Fibroblast of peridontal ligament (primary cell): ENCODE results near the gene RYR2.

Experiments used
- DNase-seq: peaks from one replicate; pipeline ENCODE4 v3.0.0-alpha.2; 2010; ENCODE audit errors: extremely low read depth

RYR2 gene

DNA sequence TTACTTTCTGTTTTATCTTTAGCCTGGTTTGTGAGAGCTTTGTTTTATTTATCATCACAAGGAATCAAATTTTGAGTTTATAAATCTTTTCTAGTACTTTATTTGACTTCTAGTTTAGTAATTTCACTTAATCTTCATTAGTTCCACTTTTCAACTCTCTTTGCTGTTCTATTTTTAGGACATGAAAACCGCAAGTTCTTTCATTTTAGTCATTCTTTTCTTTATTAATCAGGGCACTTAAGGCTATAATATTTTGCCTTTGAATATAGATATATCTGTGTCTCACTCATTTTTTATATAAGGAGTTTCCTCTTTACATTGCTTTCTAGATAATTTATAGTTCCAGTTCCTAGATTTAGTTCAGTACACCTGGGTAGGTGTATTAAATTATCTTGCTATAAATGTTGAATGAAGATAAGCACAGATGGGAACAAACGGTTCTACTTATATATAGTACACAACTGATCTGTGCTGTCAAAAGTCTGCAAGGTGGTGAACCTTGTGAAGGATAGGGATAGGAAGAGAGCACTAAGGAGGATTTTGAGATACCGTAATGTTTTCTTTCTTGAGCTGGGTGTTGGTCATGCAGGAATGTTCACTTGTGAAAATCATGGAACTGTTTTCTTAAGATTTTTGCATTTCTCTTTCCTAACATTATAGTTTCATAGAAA is 402.3 kb downstream of the RYR2 start:
- DNase-seq = no peak

DNA sequence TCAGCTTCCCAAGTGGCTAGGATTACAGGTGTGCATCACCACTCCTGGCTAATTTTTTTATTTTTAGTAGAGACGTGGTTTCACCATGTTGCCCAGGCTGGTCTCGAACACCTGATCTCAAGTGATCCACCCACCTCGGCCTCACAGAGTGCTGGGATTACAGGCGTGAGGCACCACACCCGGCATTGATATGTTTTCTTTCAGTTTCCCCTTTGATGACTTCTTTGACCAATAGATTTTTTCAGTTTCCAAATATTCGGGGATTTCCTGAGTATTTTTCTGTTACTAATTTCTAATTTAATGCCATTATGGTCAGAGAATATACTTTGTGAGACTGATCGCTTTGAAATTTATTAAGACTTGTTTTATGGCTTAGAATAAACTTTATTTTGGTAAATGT is 406.1 kb downstream of the RYR2 start:
- no peak for DNase-seq

DNA sequence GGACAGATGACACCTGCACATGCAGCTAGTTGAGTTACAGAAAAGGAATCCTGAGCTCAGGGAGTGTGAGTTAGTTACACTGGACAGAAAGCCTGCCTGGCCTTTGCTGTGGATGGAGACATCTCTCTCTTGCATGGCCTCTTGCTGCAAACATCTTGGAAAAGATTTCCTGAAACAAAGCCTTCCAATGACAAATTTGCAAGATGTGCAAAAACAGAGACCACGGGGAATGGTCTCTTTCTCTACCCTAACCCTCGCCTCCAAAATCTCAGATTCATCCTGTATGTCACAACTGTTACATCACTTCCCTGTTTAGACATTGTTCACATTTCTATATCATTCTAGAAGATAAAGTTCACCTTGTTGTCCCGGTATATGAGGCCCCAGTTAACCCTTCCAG is 415.6 kb downstream of the RYR2 start:
- no peak for DNase-seq

DNA sequence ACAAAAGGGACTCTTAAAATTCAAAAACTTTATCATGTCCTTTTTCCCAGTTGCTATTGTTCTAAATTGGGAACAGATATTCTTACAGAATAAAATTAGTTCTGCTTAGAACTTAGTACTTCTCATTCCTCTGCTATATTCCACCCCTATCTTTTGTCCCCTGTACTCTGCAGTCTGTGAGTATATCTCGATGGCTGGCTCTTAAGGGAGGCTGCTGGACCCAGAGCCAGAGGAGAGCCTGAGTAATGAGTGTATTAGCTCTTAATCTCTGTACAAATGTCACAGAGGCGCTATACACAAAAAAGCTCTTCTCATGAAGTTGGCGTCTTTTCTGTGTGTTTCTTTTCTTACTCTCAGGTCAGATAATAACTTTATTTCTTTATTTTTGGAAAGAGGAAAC is 425.3 kb downstream of the RYR2 start:
- no peak for DNase-seq

DNA sequence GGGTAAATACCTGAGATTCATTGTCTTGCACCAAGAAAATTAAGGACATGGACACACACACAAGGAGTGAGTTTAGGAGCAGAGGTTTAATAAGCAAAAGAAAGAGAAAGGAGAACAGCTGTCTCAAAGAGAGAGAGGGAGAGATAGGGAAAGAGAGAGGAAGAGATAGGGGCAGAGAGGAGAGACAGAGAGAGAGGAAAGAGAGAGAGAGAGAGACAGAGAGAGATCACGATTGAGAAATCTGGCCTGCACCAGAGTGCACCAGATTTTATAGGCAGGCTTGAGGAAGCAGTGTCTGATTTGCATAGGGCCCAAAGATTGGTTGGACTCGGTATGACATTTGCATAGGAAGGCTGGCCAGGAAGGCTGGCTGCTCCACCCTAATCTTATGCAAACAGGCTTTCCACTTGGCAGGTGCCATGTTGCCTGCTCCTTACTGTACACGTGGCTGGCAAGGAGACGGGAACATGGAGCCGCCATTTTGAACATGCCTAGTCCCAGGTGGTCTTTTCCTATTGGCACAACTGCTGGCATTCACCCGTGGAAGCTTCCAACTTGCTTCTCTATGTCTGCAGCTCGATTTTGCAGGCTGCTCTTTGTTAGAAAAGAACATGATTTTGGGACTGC is 428.8 kb downstream of the RYR2 start:
- no peak for DNase-seq

- DNase-seq = no peak
Measured at GRCh38 chr1:237471377-237471776, 429.4 kb downstream of the RYR2 start.

- DNase-seq = no peak
Measured at GRCh38 chr1:237471956-237472355, 430.0 kb downstream of the RYR2 start.

- no peak for DNase-seq
Measured at GRCh38 chr1:237473854-237474253, 431.9 kb downstream of the RYR2 start.

DNA sequence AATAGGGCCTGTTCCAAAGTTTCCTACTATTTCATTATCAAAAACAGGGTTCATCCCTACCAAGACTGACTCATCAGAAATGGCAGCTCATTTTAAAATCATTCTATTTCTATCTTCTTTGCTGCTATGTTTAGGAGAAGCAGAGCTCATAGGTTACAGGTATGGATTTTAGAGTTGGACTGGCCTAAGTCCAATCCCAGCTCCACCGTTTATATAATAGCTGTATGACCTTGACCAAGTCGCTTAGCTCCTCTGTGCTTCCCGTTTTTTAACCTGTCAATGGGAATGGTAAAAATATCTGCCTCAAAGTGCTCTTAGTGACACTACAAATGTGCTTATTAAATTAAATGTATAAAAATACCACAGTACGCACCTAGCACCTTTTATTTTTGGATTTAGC is 436.1 kb downstream of the RYR2 start:
- DNase-seq = no peak

DNA sequence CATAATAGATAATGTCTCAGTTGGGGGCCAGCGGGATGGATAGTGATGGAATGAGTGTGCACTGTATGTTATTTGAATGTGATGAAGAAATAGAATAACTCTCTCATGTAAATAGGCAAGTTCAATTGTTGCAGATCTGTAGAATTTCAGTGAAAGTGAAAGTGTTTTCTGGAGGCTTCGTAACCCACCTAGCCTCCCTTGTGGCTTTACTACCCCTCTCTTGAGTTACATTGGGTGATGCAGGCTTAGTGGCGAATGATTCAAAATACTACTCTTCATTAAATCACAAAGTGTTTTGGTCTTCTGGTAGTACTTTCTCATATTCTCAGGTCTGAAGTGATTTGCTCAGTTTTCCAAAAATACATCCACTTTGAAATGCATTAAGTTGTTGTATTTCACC is 436.9 kb downstream of the RYR2 start:
- DNase-seq = no peak

GRCh38 chr1:237482777-237483176 is 440.8 kb downstream of the RYR2 start:
- no peak for DNase-seq

DNA sequence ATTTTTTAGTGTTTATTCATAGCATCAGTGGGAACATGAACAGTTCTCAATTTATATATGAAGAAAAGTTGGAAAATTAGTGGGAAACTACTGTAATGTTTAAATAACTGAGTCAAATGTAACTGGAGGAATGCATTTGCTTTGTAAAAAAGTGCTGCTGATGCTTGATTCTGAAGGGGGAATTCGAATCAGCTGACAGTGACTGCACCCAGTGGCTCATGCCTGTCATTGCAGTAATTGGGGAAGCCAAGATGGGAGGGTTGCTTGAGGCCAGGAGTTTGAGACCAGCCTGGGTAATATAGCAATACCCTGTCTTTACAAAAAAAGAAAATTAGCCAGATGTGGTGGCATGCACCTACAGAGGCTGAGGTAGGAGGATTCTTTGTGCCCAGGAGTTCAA is 450.4 kb downstream of the RYR2 start:
- no peak for DNase-seq

DNA sequence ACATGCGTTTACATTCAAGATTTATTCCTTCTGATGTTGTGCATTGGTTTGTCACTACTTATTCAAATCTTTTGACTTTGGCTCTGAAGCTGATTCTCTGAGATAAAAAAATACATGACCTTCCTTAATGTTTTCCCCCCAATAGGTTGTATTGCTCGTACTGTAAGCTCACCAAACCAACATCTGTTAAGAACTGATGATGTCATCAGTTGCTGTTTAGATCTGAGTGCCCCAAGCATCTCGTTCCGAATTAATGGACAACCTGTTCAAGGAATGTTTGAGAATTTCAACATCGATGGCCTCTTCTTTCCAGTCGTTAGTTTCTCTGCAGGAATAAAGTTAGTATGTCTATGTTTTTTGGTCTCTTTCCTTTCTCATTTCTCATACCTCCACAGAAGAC is 458.6 kb downstream of the RYR2 start:
- DNase-seq = no peak

DNA sequence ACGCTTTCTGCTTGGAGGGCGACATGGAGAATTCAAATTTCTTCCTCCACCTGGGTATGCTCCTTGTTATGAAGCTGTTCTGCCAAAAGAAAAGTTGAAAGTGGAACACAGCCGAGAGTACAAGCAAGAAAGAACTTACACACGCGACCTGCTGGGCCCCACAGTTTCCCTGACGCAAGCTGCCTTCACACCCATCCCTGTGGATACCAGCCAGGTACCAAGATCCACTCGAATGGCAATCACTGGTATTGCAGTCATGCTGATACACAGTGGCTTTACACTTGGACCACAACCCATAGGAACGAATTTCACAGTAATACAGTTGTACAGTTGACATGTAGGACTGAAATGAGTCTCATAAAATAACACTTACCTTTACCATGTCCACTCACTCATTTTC is 461.3 kb downstream of the RYR2 start:
- no peak for DNase-seq

DNA sequence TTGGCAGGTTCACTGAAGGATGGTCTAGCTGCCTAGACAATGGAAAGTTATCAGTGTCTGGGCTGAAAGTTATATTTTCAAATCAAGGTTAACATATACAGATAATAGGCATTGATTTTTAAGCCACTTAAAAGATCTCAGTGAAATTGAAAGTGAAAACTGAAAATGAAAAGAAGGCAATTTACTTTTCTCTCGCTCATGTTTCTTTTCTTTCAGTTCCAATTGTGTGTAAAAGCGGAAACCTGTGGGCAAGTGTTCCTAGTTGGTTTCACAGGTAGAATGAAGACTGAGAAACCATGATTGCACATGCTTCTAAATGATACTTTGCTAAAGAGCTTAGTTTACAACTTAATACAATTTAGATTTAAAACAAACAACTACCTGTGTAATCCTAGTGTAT is 465.0 kb downstream of the RYR2 start:
- no peak for DNase-seq

GRCh38 chr1:237509748-237510147 is 467.8 kb downstream of the RYR2 start:
- DNase-seq = no peak

GRCh38 chr1:237525102-237525501 is 483.1 kb downstream of the RYR2 start:
- no peak for DNase-seq

DNA sequence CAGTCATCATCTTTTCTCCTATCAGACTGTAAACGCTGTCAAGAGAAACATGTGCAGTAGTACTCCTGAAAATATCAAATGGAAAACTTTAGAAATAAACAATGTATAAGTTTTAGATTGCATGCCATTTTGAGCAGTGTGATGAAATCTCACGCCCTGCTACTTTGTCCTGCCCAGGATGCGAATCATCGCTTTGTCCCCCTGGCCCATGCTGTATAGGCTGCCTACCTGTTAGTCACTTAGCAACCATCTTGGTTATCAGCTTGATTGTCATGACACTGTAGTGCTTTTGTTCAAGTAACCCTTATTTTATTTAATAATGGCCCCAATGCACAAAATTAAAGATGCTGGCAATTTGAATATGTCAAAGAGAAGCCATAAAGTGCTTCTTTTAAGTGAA is 485.8 kb downstream of the RYR2 start:
- DNase-seq = no peak

GRCh38 chr1:237528545-237528944 is 486.6 kb downstream of the RYR2 start:
- no peak for DNase-seq

DNA sequence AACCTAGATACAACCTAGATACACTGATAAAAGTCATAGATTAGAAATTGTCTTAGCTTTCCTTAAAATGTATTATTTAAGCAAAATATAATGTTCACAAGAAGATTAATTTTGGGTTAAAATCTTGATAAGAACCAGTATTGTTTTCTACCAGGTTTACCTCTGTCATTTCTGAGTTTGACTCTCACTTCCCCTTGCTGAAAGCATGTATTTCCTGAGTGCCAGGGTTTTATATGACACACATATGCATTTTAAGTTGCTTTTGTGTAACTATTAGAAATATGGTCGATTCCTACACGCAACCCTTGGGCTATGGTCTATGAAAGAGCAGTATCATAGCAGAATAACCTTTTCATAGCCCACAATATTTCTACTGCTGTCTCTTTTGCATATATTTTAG is 497.1 kb downstream of the RYR2 start:
- no peak for DNase-seq

DNA sequence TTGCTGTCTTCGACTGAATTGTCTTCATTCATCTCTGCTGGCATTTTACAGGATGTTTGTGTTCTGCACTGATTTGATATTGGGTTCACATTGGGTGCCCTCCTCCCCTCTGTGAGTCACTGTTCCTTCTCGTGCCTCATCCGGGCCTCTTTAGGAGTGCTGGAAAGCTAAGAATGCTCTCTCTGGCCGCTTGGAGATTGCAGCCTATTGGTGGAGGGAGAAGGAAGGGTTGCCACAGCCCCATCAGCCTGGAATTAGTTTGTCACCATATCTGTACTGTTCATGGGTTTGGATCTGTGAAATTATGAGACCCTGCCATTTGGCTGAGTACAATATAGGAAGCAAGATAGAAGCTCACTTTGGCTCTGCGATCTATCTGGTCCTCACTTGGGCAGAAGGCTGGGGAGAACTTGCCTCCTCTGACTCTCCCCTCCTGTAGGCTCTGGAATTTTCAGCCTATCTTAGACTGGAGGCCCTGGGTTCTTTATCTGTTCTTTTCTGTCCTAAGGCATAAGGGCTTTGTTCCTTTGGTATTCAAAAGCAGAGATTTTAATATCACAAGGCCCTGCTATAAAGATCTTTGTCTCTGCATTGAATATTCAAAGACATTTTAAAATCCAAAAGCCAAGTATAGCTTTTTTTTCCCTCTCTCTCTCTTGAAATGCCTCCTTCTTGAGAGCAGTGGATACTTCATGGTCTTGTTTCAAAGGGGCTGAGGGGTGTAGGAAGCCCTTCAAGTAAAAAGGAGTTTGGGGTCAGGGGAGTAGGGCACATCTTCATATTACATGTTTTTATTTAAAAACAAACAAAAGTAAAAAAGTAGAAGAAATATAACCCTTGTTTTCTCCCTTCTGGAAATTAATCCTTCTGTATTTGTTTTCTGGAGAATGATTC is 500.8 kb downstream of the RYR2 start:
- no peak for DNase-seq

GRCh38 chr1:237553078-237553477 is 511.1 kb downstream of the RYR2 start:
- no peak for DNase-seq

GRCh38 chr1:237556911-237557310 is 514.9 kb downstream of the RYR2 start:
- DNase-seq = no peak
